ENCODE data around the gene DLX1. TPM values are rescaled to one million over a fixed set of nuclear protein-coding genes. Genes with fewer than 3 reads are reported as not detected.

Gene DLX1
- polyA plus RNA-seq, 3 donors = 0.05 TPM; not detected in 2

- Histone ChIP-seq H3K36me3 (replicated peaks in 1 of 2; ENCODE audit: control insufficient read depth in 1 of 2, insufficient read depth in 2 of 2, low read length in 2 of 2) (no peaks in the 10 kb centered on the region), H3K4me3 (replicated peaks in 1 of 3; ENCODE audit: low read depth in 2 of 3, low read length in 3 of 3) (no peak overlapping the region), H3K27ac (ENCODE audit: low read depth in 1 of 2, low read length in 2 of 2) (no peak overlapping the region), H3K79me2 (ENCODE audit: insufficient read depth, low read length) (no peaks in the 10 kb centered on the region), H3K9me3 (replicated peaks in 1 of 2; ENCODE audit: control insufficient read depth in 1 of 2, insufficient read depth in 1 of 2, low read length in 2 of 2) (no peaks in the 10 kb centered on the region), H2AFZ (ENCODE audit: insufficient read depth, low read depth, low read length, poor library complexity, severe bottlenecking) (no peak overlapping the region), H3K4me2 (replicated peaks; ENCODE audit: extremely low read depth, low read length, poor library complexity, severe bottlenecking) (no peak overlapping the region), H4K20me1 (ENCODE audit: insufficient read depth, low read length) (no peaks in the 10 kb centered on the region), H3K27me3 (ENCODE audit: control insufficient read depth in 2 of 2, insufficient read depth in 2 of 2, low read length in 2 of 2) (peaks cover 2 to 13% of the 10 kb centered on the region in 2 donors), H3K4me1 (ENCODE audit: control insufficient read depth in 1 of 2, insufficient read depth in 2 of 2, low read length in 2 of 2) (no peaks in the 10 kb centered on the region), H3K9ac (ENCODE audit: insufficient read depth, low read length, poor library complexity, severe bottlenecking) (no peak overlapping the region)
- TF ChIP-seq, protein P1, sequence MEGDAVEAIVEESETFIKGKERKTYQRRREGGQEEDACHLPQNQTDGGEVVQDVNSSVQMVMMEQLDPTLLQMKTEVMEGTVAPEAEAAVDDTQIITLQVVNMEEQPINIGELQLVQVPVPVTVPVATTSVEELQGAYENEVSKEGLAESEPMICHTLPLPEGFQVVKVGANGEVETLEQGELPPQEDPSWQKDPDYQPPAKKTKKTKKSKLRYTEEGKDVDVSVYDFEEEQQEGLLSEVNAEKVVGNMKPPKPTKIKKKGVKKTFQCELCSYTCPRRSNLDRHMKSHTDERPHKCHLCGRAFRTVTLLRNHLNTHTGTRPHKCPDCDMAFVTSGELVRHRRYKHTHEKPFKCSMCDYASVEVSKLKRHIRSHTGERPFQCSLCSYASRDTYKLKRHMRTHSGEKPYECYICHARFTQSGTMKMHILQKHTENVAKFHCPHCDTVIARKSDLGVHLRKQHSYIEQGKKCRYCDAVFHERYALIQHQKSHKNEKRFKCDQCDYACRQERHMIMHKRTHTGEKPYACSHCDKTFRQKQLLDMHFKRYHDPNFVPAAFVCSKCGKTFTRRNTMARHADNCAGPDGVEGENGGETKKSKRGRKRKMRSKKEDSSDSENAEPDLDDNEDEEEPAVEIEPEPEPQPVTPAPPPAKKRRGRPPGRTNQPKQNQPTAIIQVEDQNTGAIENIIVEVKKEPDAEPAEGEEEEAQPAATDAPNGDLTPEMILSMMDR (IDR thresholded peaks at IDR 0.05) = no peak
- DNase-seq = no peak
- Mint-ChIP-seq H3K27me3 (ENCODE audit: low read depth in 3 of 3) (peaks cover 4 to 18% (median 7%) of the 10 kb centered on the region in 3 donors), H3K4me3 (no peak overlapping the region), H3K36me3 (peaks cover 0 to 1% of the 10 kb centered on the region in 2 donors), H3K4me1 (no peaks in the 10 kb centered on the region), H3K27ac (no peak overlapping the region), H3K9me3 (peaks cover 0 to 2% (median 0%) of the 10 kb centered on the region in 7 donors)
- intact Hi-C loops (cut with micrococcal nuclease) = no loop called here
- 100% methylated on average over 1 of the region's 2 CpGs for WGBS (ENCODE audit: insufficient coverage)
These were observed 12.6 kb upstream of the DLX1 start for GRCh38 chr2:172072706-172073105.

GRCh38 chr2:172073518-172073917 is 11.8 kb upstream of the DLX1 start:
- Mint-ChIP-seq H3K4me3 (no peak overlapping the region), H3K27me3 (ENCODE audit: low read depth in 3 of 3) (peaks cover 9 to 23% (median 13%) of the 10 kb centered on the region in 3 donors), H3K9me3 (peaks cover 0 to 2% (median 0%) of the 10 kb centered on the region in 7 donors), H3K4me1 (no peaks in the 10 kb centered on the region), H3K36me3 (peaks cover 0 to 1% of the 10 kb centered on the region in 2 donors), H3K27ac (no peak overlapping the region)
- TF ChIP-seq, protein P1 (IDR thresholded peaks at IDR 0.05) = no peak
- DNase-seq = no peak
- H3K4me2 ChIP-seq (replicated peaks; ENCODE audit: extremely low read depth, low read length, poor library complexity, severe bottlenecking) = no peak overlapping the region
- H3K27ac ChIP-seq (ENCODE audit: low read depth in 1 of 2, low read length in 2 of 2) = no peak overlapping the region
- H2AFZ ChIP-seq (ENCODE audit: insufficient read depth, low read depth, low read length, poor library complexity, severe bottlenecking) = no peak overlapping the region
- no peaks in the 10 kb centered on the region for H3K9me3 ChIP-seq (replicated peaks in 1 of 2; ENCODE audit: control insufficient read depth in 1 of 2, insufficient read depth in 1 of 2, low read length in 2 of 2)
- H3K27me3 ChIP-seq (ENCODE audit: control insufficient read depth in 2 of 2, insufficient read depth in 2 of 2, low read length in 2 of 2) = peaks cover 2 to 20% of the 10 kb centered on the region in 2 donors
- intact Hi-C loops (cut with micrococcal nuclease) = no loop called here
- H3K79me2 ChIP-seq (ENCODE audit: insufficient read depth, low read length) = no peaks in the 10 kb centered on the region
- no peaks in the 10 kb centered on the region for H3K36me3 ChIP-seq (replicated peaks in 1 of 2; ENCODE audit: control insufficient read depth in 1 of 2, insufficient read depth in 2 of 2, low read length in 2 of 2)
- no peak overlapping the region for H3K9ac ChIP-seq (ENCODE audit: insufficient read depth, low read length, poor library complexity, severe bottlenecking)
- H3K4me3 ChIP-seq (replicated peaks in 1 of 3; ENCODE audit: low read depth in 2 of 3, low read length in 3 of 3) = no peak overlapping the region
- no CpG with 5 or more reads among the region's 4 CpGs for WGBS (ENCODE audit: insufficient coverage)
- no peaks in the 10 kb centered on the region for H4K20me1 ChIP-seq (ENCODE audit: insufficient read depth, low read length)
- no peaks in the 10 kb centered on the region for H3K4me1 ChIP-seq (ENCODE audit: control insufficient read depth in 1 of 2, insufficient read depth in 2 of 2, low read length in 2 of 2)
